Right lobe of liver (tissue), 4 donors: ENCODE measurements around the gene OR12D1.

ENCODE experiments used
- CTCF ChIP-seq, 4 donors: fragments of 200-600 bp in 3 of 4; fragments of 450-650 bp in 1 of 4; IDR thresholded peaks; one replicate each; pipeline versions ENCODE4 v1.5.1 to v1.8.0; 2016 to 2022; ENCODE audit warnings: antibody characterized with exemption in 4 of 4, mild to moderate bottlenecking in 2 of 4
- POLR2A ChIP-seq: fragments of 450-650 bp; IDR thresholded peaks from one replicate; pipeline ENCODE4 v1.6.1; 2017; ENCODE audit warnings: antibody characterized with exemption, mild to moderate bottlenecking
- donor health status: DM: no; HTN: no; CAD: no.
- donor health status: DM: no; HTN: no; CAD: no.
- donor health status: DM: no; HTN: yes; CAD: no.

GRCh38 chr6:29462022-29462421, 47.3 kb downstream of the OR12D1 start:
- TF ChIP-seq POLR2A (no peak), CTCF (IDR thresholded peaks at IDR 0.05) (no peak)
